ENCODE results near the gene PHB1.

PHB1 gene

GRCh38 chr17:49364119-49364518 lies 50.6 kb downstream of the PHB1 start:
- H3K27ac ChIP-seq: no peak overlapping the region
- TF ChIP-seq, protein P1, sequence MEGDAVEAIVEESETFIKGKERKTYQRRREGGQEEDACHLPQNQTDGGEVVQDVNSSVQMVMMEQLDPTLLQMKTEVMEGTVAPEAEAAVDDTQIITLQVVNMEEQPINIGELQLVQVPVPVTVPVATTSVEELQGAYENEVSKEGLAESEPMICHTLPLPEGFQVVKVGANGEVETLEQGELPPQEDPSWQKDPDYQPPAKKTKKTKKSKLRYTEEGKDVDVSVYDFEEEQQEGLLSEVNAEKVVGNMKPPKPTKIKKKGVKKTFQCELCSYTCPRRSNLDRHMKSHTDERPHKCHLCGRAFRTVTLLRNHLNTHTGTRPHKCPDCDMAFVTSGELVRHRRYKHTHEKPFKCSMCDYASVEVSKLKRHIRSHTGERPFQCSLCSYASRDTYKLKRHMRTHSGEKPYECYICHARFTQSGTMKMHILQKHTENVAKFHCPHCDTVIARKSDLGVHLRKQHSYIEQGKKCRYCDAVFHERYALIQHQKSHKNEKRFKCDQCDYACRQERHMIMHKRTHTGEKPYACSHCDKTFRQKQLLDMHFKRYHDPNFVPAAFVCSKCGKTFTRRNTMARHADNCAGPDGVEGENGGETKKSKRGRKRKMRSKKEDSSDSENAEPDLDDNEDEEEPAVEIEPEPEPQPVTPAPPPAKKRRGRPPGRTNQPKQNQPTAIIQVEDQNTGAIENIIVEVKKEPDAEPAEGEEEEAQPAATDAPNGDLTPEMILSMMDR (IDR thresholded peaks at IDR 0.05; ENCODE audit: low read depth, low read length): no peak
- no peaks in the 10 kb centered on the region for H3K36me3 ChIP-seq
- no peaks in the 10 kb centered on the region for H3K9me3 ChIP-seq (ENCODE audit: severe bottlenecking)
- H3K4me3 ChIP-seq (ENCODE audit: low read depth, low read length): no peak overlapping the region
- H3K27me3 ChIP-seq (ENCODE audit: insufficient read depth, low read depth, severe bottlenecking): no peaks in the 10 kb centered on the region
- no peak for DNase-seq

DNA sequence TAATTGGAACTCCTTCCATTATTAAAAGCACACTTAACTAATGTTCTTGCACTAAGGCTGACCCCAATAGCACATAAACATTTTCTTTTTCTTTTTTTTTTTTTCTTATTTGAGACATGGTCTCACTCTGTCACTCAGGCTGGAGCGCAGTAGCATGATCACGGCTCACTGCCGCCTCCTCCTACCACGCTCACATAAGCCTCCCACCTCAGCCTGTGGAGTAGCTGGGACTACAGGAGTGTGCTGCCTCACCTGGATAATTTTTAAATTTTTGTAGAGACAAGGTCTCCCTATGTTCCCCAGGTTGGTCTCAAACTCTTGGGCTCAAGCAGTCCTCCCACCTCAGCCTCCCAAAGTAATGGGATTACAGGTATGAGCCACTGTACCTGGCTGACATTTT lies 51.4 kb downstream of the PHB1 start:
- H3K4me3 ChIP-seq (ENCODE audit: low read depth, low read length): no peak overlapping the region
- DNase-seq: no peak
- no peaks in the 10 kb centered on the region for H3K9me3 ChIP-seq (ENCODE audit: severe bottlenecking)
- no peaks in the 10 kb centered on the region for H3K36me3 ChIP-seq
- no peaks in the 10 kb centered on the region for H3K27me3 ChIP-seq (ENCODE audit: insufficient read depth, low read depth, severe bottlenecking)
- no peak overlapping the region for H3K27ac ChIP-seq
- TF ChIP-seq, protein P1 (IDR thresholded peaks at IDR 0.05; ENCODE audit: low read depth, low read length): no peak

DNA sequence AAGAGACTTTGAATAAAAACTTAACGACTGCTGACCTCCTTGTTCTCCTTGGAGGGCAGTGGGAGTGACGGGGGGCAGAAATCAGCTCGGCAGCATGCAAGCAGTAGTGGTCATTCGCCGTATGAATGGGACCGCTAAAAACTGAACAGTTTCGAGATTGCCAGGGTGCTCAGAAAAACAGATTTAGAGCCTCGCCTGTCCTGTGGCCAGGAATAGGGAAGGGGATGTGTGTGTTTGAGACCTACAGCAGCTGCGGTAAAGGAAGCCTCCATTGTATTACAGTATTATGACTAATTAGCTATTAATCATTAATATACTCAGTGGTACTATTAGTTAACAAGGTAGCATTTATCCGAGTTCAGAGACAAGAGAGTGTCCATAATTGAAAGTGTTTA lies 52.0 kb downstream of the PHB1 start:
- Histone ChIP-seq H3K27me3 (ENCODE audit: insufficient read depth, low read depth, severe bottlenecking) (no peaks in the 10 kb centered on the region), H3K27ac (peak overlapping the region; percentile 1; the same call in 1 of the 2 replicates), H3K4me3 (ENCODE audit: low read depth, low read length) (peak overlapping the region; percentile 52), H3K9me3 (ENCODE audit: severe bottlenecking) (no peaks in the 10 kb centered on the region), H3K36me3 (no peaks in the 10 kb centered on the region)
- no peak for DNase-seq
- TF ChIP-seq, protein P1 (IDR thresholded peaks at IDR 0.05; ENCODE audit: low read depth, low read length): no peak

DNA sequence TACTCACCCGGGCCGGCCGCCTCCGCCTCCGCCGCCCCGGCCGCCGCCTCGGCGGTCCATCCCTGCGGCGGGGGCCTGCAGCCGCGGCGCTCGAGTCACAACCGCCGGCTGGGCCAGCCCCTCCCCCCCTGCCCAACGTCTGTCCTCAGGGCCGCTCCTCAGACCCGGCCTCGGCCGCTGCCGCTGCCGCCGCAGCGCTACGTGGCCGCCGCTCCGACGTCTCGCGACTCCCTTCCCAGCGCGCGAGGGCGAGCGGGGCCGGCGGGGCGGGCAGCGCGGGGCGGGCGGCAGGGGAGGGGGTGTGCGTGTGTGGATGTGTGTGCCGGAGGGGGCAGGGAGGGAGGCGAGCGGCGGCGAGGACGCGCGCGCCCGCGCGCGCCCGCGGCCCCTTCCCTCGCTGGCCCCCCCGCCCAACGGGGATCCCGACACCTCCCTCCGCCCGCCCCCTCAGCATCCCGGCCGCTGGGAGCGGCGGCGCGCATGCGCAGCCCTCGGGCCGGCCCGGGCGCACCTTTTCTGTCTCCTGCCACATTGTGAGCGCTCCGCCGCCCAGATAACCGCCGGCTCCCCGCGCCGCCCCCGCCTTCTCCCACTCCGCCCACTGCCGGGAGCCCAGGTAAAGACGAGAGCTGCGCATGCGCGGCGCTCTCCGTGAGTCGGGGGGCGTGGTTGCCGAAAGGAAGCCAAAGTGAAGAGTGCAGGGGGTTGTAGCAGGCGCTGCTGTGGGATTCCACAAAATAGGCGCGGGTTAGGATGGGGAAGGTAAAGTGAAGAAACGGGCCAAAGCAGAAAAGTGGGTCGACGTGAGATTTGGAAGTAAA lies 52.6 kb downstream of the PHB1 start, which contains the start of gene ZNF652:
Gene ZNF652, minus strand, starts transcription at position 349 of the 821 bp plus-strand sequence. CDS start 44,525 bp downstream, outside the sequence.
- Histone ChIP-seq H3K36me3 (no peaks in the 10 kb centered on the region), H3K27me3 (ENCODE audit: insufficient read depth, low read depth, severe bottlenecking) (no peaks in the 10 kb centered on the region), H3K27ac (peak within 1 kb of the TSS; percentile 93), H3K9me3 (ENCODE audit: severe bottlenecking) (no peaks in the 10 kb centered on the region), H3K4me3 (ENCODE audit: low read depth, low read length) (peak within 1 kb of the TSS; percentile 97)
- TF ChIP-seq, protein P1 (IDR thresholded peaks at IDR 0.05; ENCODE audit: low read depth, low read length): no peak
- peak; percentile 99 for DNase-seq

- Histone ChIP-seq H3K36me3 (no peaks in the 10 kb centered on the region), H3K27ac (peak overlapping the region; percentile 93), H3K27me3 (ENCODE audit: insufficient read depth, low read depth, severe bottlenecking) (no peaks in the 10 kb centered on the region), H3K4me3 (ENCODE audit: low read depth, low read length) (peak overlapping the region; percentile 97), H3K9me3 (ENCODE audit: severe bottlenecking) (no peaks in the 10 kb centered on the region)
- DNase-seq: peak; percentile 75
- TF ChIP-seq, protein P1 (IDR thresholded peaks at IDR 0.05; ENCODE audit: low read depth, low read length): no peak
Measured at GRCh38 chr17:49361129-49361901, 53.4 kb downstream of the PHB1 start.

All from WERI-Rb-1 (cell line).